Measurements from ENCODE around the gene FBXO34. TPM values are rescaled to one million over a fixed set of nuclear protein-coding genes. Genes with fewer than 3 reads are reported as not detected.

Gene FBXO34
- total RNA-seq, 4 donors from 2014 or later = 29.7 to 48.1 (median 37.3) TPM

- intact Hi-C loops (cut with DNase I; ENCODE audit: low total_unique reads) = loop anchor here (10.0 kb wide), 1 partner anchor 145 kb away; no protein-coding TSS in a partner anchor
- TF ChIP-seq CTCF (IDR thresholded peaks at IDR 0.05) = no peak
- TF ChIP-seq POLR2A (IDR thresholded peaks at IDR 0.05) = no peak
- H3K4me3 ChIP-seq (ENCODE audit: low read depth, poor library complexity, severe bottlenecking) = no peak overlapping the region
- WGBS, 2 donors = 92 to 94% methylated on average over 1 of the region's 1 CpG
- no peak for DNase-seq (ENCODE audit: low spot score in 2 of 2)
Observed at GRCh38 chr14:55279384-55279783, 8.2 kb downstream of the FBXO34 start.

GRCh38 chr14:55281316-55281839, 10.2 kb downstream of the FBXO34 start:
- intact Hi-C loops (cut with DNase I; ENCODE audit: low total_unique reads) = no loop called here
- DNase-seq (ENCODE audit: low spot score in 2 of 2) = no peak
- no peak overlapping the region for H3K4me3 ChIP-seq (ENCODE audit: low read depth, poor library complexity, severe bottlenecking)
- no peak for TF ChIP-seq POLR2A (IDR thresholded peaks at IDR 0.05)
- TF ChIP-seq CTCF (IDR thresholded peaks at IDR 0.05) = no peak
- WGBS, 2 donors = 81 to 84% methylated on average over 6 of the region's 6 CpGs

GRCh38 chr14:55285048-55285652, 13.9 kb downstream of the FBXO34 start:
- no peak for TF ChIP-seq POLR2A (IDR thresholded peaks at IDR 0.05)
- no peak for TF ChIP-seq CTCF (IDR thresholded peaks at IDR 0.05)
- H3K4me3 ChIP-seq (ENCODE audit: low read depth, poor library complexity, severe bottlenecking) = no peak overlapping the region
- intact Hi-C loops (cut with DNase I; ENCODE audit: low total_unique reads) = no loop called here
- DNase-seq (ENCODE audit: low spot score in 2 of 2) = no peak
- WGBS, 2 donors = 90 to 93% methylated on average over 13 of the region's 13 CpGs

GRCh38 chr14:55288439-55288838, 17.2 kb downstream of the FBXO34 start:
- H3K4me3 ChIP-seq (ENCODE audit: low read depth, poor library complexity, severe bottlenecking) = no peak overlapping the region
- intact Hi-C loops (cut with DNase I; ENCODE audit: low total_unique reads) = no loop called here
- 82 to 87% methylated on average over 6 of the region's 6 CpGs for WGBS, 2 donors
- TF ChIP-seq POLR2A (IDR thresholded peaks at IDR 0.05) (no peak), CTCF (IDR thresholded peaks at IDR 0.05) (no peak)
- no peak for DNase-seq (ENCODE audit: low spot score in 2 of 2)

- intact Hi-C loops (cut with DNase I; ENCODE audit: low total_unique reads) = no loop called here
- TF ChIP-seq CTCF (IDR thresholded peaks at IDR 0.05) = no peak
- TF ChIP-seq POLR2A (IDR thresholded peaks at IDR 0.05) = no peak
- no peak for DNase-seq (ENCODE audit: low spot score in 2 of 2)
- 84 to 96% methylated on average over 3 of the region's 3 CpGs for WGBS, 2 donors
- no peak overlapping the region for H3K4me3 ChIP-seq (ENCODE audit: low read depth, poor library complexity, severe bottlenecking)
Observed at GRCh38 chr14:55291480-55292081, 20.4 kb downstream of the FBXO34 start.
